HG02840 (cell line): Measurements from ENCODE around the gene FMNL3.
"Not testable (repeated sequence)": the region's sequence is repeated elsewhere in the genome, so short reads cannot be mapped to it uniquely, and the experiment has no call there.

ENCODE experiments used
- ATAC-seq: cut with Tn5 transposase; IDR thresholded peaks from one replicate; pipeline ENCODE4 v1.9.1; 2021; ENCODE audit warnings: mild to moderate bottlenecking, moderate library complexity, moderate number of reproducible peaks; ENCODE audit not compliant: unreplicated experiment, low FRiP score

FMNL3 gene, protein sequence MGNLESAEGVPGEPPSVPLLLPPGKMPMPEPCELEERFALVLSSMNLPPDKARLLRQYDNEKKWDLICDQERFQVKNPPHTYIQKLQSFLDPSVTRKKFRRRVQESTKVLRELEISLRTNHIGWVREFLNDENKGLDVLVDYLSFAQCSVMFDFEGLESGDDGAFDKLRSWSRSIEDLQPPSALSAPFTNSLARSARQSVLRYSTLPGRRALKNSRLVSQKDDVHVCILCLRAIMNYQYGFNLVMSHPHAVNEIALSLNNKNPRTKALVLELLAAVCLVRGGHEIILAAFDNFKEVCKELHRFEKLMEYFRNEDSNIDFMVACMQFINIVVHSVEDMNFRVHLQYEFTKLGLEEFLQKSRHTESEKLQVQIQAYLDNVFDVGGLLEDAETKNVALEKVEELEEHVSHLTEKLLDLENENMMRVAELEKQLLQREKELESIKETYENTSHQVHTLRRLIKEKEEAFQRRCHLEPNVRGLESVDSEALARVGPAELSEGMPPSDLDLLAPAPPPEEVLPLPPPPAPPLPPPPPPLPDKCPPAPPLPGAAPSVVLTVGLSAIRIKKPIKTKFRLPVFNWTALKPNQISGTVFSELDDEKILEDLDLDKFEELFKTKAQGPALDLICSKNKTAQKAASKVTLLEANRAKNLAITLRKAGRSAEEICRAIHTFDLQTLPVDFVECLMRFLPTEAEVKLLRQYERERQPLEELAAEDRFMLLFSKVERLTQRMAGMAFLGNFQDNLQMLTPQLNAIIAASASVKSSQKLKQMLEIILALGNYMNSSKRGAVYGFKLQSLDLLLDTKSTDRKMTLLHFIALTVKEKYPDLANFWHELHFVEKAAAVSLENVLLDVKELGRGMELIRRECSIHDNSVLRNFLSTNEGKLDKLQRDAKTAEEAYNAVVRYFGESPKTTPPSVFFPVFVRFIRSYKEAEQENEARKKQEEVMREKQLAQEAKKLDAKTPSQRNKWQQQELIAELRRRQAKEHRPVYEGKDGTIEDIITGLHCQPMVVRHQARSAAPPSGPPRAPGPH

DNA sequence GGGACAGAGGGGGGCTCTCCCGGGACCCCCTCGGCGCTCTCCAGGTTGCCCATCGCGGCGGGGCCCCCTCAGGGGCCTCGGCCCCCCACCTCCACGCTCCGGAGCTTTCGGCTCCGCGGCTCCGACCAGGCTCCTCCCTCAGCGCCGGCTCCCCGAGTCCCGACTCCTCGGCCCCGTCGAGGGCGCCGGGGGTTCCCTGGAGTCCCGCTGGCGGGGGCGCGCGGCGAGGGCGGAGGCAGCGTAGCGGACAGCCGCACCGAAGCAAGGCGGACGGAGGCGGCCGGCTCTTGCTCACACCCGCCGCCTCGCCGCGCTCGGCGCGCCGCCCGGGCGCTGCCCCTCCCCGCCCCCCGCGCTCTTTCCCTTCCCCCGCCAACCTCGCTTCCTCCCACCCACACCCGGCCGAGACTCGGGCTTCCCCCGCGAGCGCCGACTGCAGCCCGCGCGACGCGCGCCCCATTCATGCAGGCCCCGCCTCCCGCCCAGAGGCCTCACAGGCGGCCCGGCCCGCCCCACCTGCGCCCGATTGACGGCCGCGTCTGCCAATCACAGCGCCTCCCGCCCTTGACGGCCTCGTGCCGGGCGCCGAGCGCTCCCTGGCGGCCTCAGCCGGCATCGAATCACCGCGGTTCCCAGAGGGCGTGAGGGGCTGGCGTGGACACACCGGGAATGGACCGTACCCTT is at the start of gene FMNL3:
TSS of gene FMNL3 (minus strand) at position 278 of the 684 bp plus-strand sequence. CDS start at position 53, 225 bp downstream.
- ATAC-seq, result peak; percentile 71

DNA sequence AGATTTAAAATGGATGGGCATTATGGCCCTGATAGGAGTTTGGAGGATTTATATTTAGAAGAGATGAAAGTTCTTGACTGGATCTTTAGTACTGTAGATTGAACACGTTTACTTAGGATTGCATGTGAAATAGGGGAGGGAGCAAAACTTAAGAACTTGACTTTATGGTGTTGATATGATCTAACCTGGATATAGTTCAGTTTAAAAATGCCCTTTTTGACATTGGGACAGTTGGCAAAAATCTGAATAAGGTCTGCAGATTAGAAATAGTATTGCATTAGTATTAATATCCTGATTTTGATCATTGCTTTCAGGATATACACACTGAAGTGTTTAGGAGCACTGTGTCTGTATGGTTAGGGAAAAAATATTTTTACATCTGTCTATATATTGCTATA is 43.8 kb upstream of the FMNL3 start:
- no peak for ATAC-seq

DNA sequence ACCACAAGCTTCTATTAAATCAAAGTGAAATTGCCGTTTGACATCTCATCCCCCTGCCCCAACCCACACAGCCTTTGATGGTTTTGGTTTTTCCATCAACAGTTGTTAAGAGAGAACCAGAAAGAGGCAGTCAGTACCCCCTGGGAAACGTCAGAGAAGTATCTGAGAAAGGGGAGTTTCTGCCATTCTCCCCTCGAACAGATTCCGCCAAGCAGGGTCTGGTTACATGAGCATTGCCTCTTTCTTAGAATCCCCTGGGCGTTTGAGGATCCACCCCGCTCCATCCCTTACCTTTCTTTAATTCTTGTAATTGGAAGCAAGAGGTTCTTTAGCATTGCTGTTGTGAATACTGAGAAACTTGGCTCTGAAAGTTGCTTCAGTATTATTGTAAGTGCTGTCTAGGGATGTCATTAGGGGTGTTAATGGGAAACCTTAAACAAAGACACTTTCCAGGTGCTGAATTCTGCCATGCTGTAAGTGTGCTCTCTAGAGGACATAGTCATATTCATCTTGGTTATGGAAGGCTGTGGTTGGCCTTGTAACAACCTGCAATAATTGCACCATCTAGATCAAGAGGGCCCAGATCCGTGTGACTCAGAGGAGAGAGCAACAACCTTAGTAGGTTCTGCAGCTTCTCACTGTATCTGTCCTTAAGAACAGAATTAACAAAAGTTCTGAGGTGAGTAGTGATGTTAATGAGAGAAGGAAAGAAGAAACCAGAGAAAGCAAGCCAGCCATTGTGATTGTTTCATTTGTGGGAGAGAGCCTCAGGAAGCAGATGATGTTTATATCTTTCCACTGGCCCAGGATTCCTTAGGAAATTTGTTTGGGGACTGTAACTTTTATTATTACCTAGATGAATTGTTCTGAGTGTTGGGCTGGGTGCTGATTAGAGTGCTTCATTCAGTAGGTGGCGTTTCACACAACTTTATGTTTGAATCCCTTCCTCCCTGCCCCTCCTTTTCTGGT is 43.1 kb upstream of the FMNL3 start:
- no peak for ATAC-seq

DNA sequence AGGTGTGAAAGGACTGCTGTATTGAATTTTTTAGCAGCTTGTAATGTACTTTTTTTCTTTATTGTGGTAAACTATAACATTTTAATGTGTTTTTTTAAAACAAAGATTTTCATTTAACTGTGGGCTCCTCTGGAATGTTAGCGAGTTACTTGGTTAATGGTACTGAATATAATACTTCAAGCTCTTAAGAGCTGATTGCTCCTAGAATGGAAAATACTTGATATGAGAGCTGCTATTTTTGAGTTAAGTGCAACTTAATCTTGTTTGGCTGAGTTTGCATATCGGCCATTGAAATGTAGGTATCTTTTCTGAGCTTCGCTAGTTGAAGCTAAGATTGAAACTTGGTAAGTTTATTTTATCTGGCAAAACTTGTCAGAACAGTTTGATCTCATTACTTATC is 41.6 kb upstream of the FMNL3 start:
- ATAC-seq, result no peak

DNA sequence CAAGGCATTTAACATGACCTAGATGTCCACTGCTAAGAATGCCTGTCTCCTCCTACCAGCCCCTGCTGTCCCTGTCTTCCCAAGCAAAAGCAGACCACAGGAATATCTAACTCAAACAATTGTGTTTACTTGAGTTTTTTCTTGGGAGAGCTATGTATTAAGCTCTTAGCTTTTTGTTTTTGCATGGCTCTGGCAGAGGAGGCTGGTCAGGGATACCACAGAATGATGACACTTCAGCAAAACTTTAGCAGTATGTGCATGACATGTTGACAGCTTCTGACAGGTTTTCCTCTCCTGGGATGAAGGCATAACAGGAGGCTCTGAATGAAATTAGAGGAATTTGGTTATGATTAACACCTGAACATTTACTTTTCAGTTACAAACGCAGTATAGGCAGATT is 41.1 kb upstream of the FMNL3 start:
- no peak for ATAC-seq

DNA sequence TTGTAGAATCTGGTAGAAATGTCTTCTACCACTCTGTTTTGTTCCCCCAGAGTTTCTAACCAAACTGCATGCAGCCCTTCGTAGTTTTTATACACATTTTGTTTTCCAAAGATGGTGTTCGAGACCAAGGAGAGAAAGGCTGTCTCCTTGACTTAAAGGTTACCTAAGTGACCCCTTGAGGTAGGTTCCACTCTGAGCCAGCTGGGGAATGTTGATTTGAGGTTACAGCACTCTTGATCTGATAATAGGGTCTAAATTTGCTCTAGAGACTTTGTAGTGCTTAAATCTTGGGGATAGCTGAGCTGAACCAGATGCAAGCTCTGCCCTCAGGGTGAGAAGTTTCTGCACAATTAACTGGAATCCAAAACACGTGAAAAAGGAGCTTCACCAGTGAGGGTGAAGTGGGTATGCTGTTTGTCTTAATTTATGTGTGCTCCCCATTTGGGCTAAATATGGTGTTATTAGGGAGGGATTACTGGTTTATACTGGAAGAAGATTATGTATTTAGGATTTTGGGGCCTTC is 37.2 kb upstream of the FMNL3 start:
- ATAC-seq, result no peak

DNA sequence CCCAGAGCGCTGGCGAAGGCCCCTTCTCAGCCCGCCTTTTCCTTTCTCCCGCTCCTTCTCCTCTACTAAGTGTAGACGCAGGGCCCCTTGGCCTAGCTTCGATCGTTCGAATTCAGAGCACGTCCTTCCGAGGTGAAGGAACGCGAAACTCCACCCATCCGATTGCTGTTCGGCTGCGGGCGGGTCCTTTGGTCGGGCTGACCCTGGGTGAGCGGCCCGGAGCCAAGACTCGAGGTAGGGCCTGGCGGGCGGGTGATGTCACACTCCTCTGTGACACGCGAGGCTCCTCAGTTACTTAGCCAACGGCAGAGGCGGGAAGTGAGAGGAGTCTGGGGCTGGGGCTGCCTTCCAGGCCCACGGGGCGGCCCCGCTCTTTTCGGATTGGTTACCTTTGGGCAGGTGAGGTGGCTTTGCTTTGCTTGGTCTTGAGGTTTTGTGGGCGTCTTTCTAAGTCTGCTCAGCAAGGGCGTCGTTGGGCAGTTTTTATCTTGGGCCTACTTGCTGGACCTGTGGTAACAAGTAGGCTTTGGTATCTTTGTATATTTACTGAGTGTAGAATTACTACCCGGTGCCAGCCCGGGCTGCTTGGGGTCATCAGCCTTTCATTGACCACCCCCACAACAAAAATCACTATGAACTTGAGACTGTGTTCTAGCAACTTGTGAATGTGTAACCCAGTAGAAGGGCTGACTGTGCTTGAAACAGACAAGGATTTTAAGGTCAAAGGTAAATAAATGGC is 34.8 kb upstream of the FMNL3 start:
- ATAC-seq, result peak; percentile 42

DNA sequence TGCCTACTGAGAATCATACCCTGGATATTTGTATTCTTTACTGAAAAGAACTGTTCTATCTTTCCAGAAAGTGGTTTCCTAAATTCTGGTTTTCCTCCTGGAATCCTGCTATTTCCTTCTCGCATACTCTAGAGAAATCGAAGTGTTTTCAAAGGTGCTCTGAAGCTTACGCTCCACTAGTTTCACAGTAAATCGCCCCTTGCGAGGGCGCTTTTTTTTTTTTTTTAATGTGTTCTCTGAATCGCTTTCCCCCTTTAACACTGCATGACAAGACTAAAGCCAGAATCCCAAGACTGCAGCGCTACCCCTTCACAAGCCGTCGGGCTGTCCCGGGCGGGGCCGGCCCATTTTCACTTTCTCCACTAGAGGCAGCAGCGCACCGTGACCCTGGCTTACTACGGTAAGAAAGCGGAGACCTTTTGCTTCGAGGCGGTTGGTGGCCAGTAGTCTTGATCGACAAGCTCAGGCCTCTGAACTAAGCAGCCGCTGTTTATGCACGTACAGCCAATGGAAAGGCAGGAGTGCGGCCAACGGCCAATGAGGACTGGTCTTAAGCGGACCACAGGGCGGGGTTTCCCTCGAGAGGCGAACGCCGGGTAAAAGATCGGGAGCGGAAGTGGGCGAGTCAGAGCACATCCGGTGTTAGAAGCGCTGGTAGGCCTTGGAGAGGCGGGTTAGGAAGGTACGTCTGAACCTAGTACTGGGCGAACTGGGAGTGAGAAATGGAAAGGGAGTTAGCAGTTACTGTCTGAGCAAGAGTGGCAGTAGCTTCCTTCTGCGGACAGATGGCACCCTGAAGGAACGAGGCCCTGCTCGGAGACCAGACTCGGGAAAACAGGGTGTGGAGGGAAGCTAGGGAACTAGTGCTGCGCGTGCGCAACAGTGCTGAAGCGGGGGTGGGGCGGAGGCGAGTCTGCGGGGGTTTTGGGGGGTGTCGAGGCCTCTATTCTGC is 34.0 kb upstream of the FMNL3 start, which contains the start of gene TMBIM6:
TSS of gene TMBIM6 (plus strand) at position 628 of the 952 bp plus-strand sequence. CDS start 10,937 bp downstream, outside the sequence.
- peak; percentile 92 for ATAC-seq

DNA sequence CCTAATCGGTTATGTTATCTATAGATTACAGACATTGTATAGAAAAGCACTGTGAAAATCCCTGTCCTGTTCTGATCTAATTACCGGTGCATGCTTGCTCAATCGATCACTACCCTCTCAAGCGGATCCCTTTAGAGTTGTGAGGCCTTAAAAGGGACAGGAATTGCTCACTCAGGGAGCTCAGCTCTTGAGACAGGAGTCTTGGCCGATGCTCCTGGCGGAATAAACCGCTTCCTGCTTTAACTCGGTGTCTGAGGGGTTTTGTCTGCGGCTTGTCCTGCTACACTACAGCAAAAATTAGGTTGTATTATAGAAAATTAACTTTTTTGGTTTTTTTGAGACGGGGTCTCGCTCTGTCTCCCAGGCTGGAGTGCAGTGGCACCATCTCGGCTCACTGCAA is 33.1 kb upstream of the FMNL3 start:
- ATAC-seq, result not testable (repeated sequence)

DNA sequence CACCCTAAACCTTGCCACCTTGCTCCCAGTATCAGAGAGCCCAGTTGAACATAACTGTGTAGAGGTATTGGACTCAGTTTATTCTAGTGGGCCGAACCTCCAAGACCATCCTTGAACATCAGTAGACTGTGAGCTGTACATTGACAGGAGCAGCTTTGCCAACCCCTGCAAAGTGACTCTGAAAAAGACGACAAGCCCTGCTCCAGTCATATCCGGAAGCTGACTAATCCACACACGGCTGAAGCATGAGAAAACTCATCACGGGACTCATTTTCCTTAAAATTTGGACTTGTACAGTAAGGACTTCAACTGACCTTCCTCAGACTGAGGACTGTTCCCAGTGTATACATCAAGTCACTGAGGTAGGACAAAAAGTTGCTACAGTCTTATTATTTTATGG is 31.5 kb upstream of the FMNL3 start:
- ATAC-seq, result not testable (repeated sequence)

DNA sequence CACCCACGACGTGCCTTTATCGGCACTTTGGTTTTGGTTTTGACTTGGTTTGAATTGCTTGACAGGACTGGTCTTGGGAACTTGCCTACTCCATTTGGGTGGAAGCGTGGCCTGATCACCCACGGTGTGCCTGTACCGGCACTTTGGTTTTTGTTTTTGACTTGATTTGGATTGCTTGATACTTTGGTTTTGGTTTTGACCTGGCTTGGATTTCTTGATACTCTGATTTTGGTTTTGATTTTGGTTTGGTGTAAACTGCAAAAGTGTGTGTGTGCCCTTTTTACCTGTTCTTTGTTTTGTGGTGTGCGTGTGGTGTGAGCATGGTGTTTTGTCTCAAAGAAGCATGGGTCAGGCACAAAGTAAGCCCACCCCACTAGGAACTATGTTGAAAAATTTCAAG is 27.7 kb upstream of the FMNL3 start:
- not testable (repeated sequence) for ATAC-seq

DNA sequence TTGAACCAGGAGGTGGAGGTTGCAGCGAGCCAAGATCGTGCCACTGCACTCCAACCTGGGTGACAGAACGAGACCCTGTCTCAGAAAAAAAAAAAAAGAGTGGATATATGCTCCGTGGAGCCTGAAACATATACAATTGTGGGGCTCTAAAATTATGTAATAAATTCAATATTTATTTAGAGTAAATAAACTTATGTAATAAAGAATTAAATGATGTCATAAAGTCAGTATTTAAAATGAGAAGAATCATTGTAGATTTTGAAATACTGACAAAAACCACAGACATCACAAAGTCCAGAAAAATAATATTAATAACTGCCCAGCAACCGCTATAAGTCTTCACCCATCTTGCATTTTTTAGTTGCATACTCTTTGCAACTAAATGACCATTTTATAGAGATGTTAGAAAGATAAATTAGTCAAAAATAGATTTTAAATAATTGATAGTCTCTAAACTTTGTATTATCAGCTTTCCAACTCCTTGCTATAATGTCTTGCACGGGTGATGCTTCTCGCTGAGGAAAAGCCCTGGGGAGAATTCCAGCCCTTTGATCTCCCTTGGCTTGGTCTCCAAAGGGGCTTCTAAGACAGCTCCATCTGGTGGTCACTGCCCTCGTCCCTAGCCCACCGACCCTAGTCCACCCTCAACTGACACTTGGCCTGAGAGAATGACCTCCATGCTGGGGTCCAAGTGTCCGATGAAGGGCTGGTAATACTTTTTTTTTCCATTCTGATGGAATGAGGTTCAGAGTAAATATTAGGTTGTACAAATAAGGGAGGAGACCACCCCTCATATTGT is 26.2 kb upstream of the FMNL3 start:
- ATAC-seq, result no peak

DNA sequence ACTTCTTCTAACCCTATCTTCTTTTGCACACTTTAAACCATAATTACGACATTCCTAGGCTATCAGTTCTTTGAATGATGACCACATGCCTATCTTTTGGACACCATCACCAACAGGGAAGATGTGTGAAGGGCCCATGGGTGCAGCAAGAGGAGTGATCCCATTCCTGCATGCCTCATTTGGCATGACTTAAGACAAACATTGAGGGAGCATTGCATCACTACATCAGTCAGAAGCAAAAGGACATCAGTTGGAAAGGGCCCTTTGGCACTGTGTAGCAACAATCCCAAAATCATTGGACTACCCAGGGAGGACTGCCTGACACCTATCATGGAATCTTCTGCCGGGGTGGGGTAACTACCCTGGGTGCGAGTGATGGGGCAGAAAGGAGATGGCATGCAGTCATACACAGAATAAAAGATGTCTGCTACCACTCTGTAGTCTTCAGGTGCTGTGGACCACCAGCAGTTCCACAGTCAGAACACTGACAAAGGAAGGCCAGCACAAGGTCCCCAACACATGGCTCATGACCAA is 23.4 kb upstream of the FMNL3 start:
- ATAC-seq, result no peak

DNA sequence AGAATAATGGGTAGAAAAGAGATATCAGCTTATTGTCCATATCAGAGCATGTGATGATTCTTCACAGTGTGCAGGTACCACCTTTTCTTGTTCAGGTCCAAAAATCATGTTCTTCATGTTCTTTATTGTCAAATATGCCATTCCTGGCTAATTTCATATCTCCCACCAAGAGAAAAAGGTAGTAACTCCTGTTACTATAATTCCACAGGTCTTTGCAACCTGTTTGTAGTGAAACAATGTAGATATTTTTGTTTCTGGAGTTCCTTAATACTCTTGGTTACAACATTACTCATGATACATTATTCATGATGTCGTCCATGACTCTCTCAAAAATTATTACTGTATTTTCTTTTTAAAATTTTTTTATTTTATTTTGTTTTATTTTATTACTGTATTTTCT is 22.8 kb upstream of the FMNL3 start:
- ATAC-seq, result no peak

DNA sequence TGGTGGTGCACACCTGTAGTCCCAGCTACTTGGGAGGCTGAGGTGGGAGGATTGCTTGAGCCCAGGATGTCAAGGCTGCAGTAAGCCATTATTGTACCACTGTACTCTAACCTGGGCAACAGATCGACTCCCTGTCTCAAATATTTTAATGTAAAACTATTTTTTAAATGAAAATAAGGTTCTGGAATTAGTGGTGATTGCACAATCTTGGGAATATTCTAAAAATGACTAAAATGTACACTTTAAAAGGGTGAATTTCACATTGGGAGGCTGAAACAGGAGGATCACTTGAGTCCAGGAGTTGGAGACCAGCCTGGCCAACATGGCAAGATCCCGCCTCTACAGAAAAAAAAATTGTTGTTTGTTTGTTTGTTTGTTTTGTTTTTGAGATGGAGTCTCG is 21.2 kb upstream of the FMNL3 start:
- no peak for ATAC-seq

DNA sequence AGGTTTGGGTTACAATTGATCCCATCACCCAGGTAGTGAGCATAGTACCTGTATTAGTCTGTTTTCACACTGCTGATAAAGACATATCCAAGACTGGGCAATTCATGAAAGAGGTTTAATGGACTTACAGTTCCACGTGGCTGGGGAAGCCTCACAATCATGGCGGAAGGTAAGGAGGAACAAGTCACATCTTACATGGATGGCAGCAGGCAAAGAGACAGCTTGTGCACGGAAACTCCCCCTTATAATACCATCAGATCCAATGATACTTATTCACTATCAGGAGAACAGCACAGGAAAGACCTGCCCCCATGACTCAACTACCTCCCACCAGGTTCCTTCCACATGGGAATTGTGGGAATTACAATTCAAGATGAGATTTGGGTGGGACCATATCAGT is 14.2 kb upstream of the FMNL3 start:
- ATAC-seq, result not testable (repeated sequence)
